KMS-11 (cell line): Measurements from ENCODE around the gene MS4A15.

Experiments
- H2AFZ ChIP-seq: fragments of 200-600 bp; sonication (generic); 2 replicates; pipeline ENCODE4 v1.6.1; 2016; ENCODE audit warnings: antibody characterized with exemption, mixed run types, low read depth
- H3K27ac ChIP-seq: fragments of 200-600 bp; sonication (generic); 2 replicates; pipeline ENCODE4 v1.6.1; 2016; ENCODE audit warnings: mild to moderate bottlenecking, mixed run types
- H3K27me3 ChIP-seq: fragments of 200-600 bp; sonication (generic); 2 replicates; pipeline ENCODE4 v1.6.1; 2017; ENCODE audit warnings: mild to moderate bottlenecking, low read depth, mixed run types, moderate library complexity; ENCODE audit not compliant: insufficient read depth
- H3K36me3 ChIP-seq: fragments of 200-600 bp; sonication (generic); 2 replicates; pipeline ENCODE4 v1.6.1; 2017; ENCODE audit warnings: mild to moderate bottlenecking, mixed run types; ENCODE audit not compliant: insufficient read depth
- H3K4me1 ChIP-seq: fragments of 200-600 bp; sonication (generic); 2 replicates; pipeline ENCODE4 v1.6.1; 2016; ENCODE audit warnings: mild to moderate bottlenecking, low read depth, mixed run types; ENCODE audit not compliant: poor library complexity, severe bottlenecking
- H3K4me2 ChIP-seq: fragments of 200-600 bp; sonication (generic); 2 replicates; pipeline ENCODE4 v1.7.0; 2016; ENCODE audit warnings: mild to moderate bottlenecking, mixed run types
- H3K4me3 ChIP-seq: fragments of 200-600 bp; sonication (generic); IDR thresholded peaks from 2 replicates; pipeline ENCODE4 v1.6.1; 2017; ENCODE audit warnings: low read depth, low read length, mixed read lengths; ENCODE audit not compliant: insufficient read depth
- H3K79me2 ChIP-seq: fragments of 200-600 bp; sonication (generic); 2 replicates; pipeline ENCODE4 v1.6.1; 2016; ENCODE audit warnings: low read depth, mixed run types; ENCODE audit not compliant: insufficient read depth
- H3K9ac ChIP-seq: fragments of 200-600 bp; sonication (generic); 2 replicates; pipeline ENCODE4 v1.6.1; 2016; ENCODE audit warnings: mild to moderate bottlenecking, mixed run types
- H4K20me1 ChIP-seq: fragments of 200-600 bp; sonication (generic); 2 replicates; pipeline ENCODE4 v1.6.1; 2016; ENCODE audit warnings: mild to moderate bottlenecking, mixed run types; ENCODE audit not compliant: insufficient read depth
- CTCF ChIP-seq: fragments of 200-600 bp; sonication (generic); conservative IDR thresholded peaks from 2 replicates; pipeline ENCODE4 v1.6.1; 2017; ENCODE audit warnings: low read depth, mild to moderate bottlenecking, antibody characterized with exemption, low read length, moderate library complexity, mixed read lengths

Gene MS4A15

GRCh38 chr11:60810569-60810968 is 53.9 kb downstream of the MS4A15 start:
- no peak overlapping the region for H3K4me3 ChIP-seq
- H4K20me1 ChIP-seq, result no peaks in the 10 kb centered on the region
- no peak overlapping the region for H2AFZ ChIP-seq
- no peak overlapping the region for H3K9ac ChIP-seq
- H3K27ac ChIP-seq, result no peak overlapping the region
- no peak overlapping the region for H3K4me2 ChIP-seq
- H3K79me2 ChIP-seq, result no peaks in the 10 kb centered on the region
- no peaks in the 10 kb centered on the region for H3K36me3 ChIP-seq
- no peaks in the 10 kb centered on the region for H3K4me1 ChIP-seq
- TF ChIP-seq CTCF, result no peak
- H3K27me3 ChIP-seq, result no peaks in the 10 kb centered on the region

- Histone ChIP-seq H3K4me2 (no peak overlapping the region), H4K20me1 (no peaks in the 10 kb centered on the region), H3K4me3 (no peak overlapping the region), H3K9ac (no peak overlapping the region), H3K27ac (no peak overlapping the region), H3K36me3 (no peaks in the 10 kb centered on the region), H3K79me2 (no peaks in the 10 kb centered on the region), H2AFZ (no peak overlapping the region), H3K4me1 (no peaks in the 10 kb centered on the region), H3K27me3 (no peaks in the 10 kb centered on the region)
- no peak for TF ChIP-seq CTCF
These were observed 56.7 kb downstream of the MS4A15 start for GRCh38 chr11:60813324-60813723.

- no peaks in the 10 kb centered on the region for H4K20me1 ChIP-seq
- H3K4me1 ChIP-seq, result no peaks in the 10 kb centered on the region
- no peak overlapping the region for H3K4me3 ChIP-seq
- no peak overlapping the region for H3K9ac ChIP-seq
- H2AFZ ChIP-seq, result no peak overlapping the region
- H3K27ac ChIP-seq, result no peak overlapping the region
- no peak for TF ChIP-seq CTCF
- H3K27me3 ChIP-seq, result no peaks in the 10 kb centered on the region
- no peak overlapping the region for H3K4me2 ChIP-seq
- no peaks in the 10 kb centered on the region for H3K79me2 ChIP-seq
- no peaks in the 10 kb centered on the region for H3K36me3 ChIP-seq
These were observed 57.4 kb downstream of the MS4A15 start for GRCh38 chr11:60814112-60814511.

- H3K79me2 ChIP-seq, result no peaks in the 10 kb centered on the region
- no peak overlapping the region for H3K4me3 ChIP-seq
- no peaks in the 10 kb centered on the region for H4K20me1 ChIP-seq
- no peak for TF ChIP-seq CTCF
- no peaks in the 10 kb centered on the region for H3K36me3 ChIP-seq
- H3K4me2 ChIP-seq, result no peak overlapping the region
- H3K27ac ChIP-seq, result no peak overlapping the region
- no peak overlapping the region for H2AFZ ChIP-seq
- no peaks in the 10 kb centered on the region for H3K4me1 ChIP-seq
- H3K27me3 ChIP-seq, result no peaks in the 10 kb centered on the region
- no peak overlapping the region for H3K9ac ChIP-seq
These were observed 60.0 kb downstream of the MS4A15 start for GRCh38 chr11:60816590-60817157.

- Histone ChIP-seq H3K4me3 (no peak overlapping the region), H3K36me3 (no peaks in the 10 kb centered on the region), H3K4me2 (no peak overlapping the region), H3K27me3 (no peaks in the 10 kb centered on the region), H3K4me1 (no peaks in the 10 kb centered on the region), H3K9ac (no peak overlapping the region), H2AFZ (no peak overlapping the region), H3K27ac (no peak overlapping the region), H3K79me2 (no peaks in the 10 kb centered on the region), H4K20me1 (no peaks in the 10 kb centered on the region)
- no peak for TF ChIP-seq CTCF
These were observed 61.4 kb downstream of the MS4A15 start for GRCh38 chr11:60818057-60818456.
